Activated CD8-positive, alpha-beta memory T cell treated with anti-CD3 and anti-CD28 coated beads, Interleukin-2, amount 50 U/mL, for 4 hours (primary cell): ENCODE data around the gene LRRC66.

Experiments used
- DNase-seq: peaks from one replicate; pipeline ENCODE4 v3.0.0-alpha.2; 2020

LRRC66 gene

GRCh38 chr4:52012651-52013050, 7.5 kb downstream of the LRRC66 start:
- no peak for DNase-seq

GRCh38 chr4:52010986-52011385, 9.2 kb downstream of the LRRC66 start:
- no peak for DNase-seq

- DNase-seq: no peak
Observed at GRCh38 chr4:52006887-52007286, 13.3 kb downstream of the LRRC66 start.

GRCh38 chr4:52005604-52006273, 14.4 kb downstream of the LRRC66 start:
- no peak for DNase-seq

GRCh38 chr4:52004414-52004813, 15.7 kb downstream of the LRRC66 start:
- no peak for DNase-seq

GRCh38 chr4:52001616-52002015, 18.5 kb downstream of the LRRC66 start:
- DNase-seq: no peak

- no peak for DNase-seq
Observed at GRCh38 chr4:51999250-51999649, 20.9 kb downstream of the LRRC66 start.

- no peak for DNase-seq
Observed at GRCh38 chr4:51998837-51999236, 21.3 kb downstream of the LRRC66 start.

GRCh38 chr4:51997647-51998046, 22.5 kb downstream of the LRRC66 start:
- DNase-seq: no peak

GRCh38 chr4:51995647-51996220, 24.4 kb downstream of the LRRC66 start:
- no peak for DNase-seq

- no peak for DNase-seq
Observed at GRCh38 chr4:51965862-51966261, 54.3 kb downstream of the LRRC66 start.

- DNase-seq: no peak
Observed at GRCh38 chr4:51963841-51964517, 56.2 kb downstream of the LRRC66 start.

GRCh38 chr4:51960486-51960885, 59.7 kb downstream of the LRRC66 start:
- no peak for DNase-seq

GRCh38 chr4:51958199-51958968, 61.8 kb downstream of the LRRC66 start:
- no peak for DNase-seq
